ENCODE data around the gene SV2C.

- TF ChIP-seq CTCF (IDR thresholded peaks at IDR 0.05) = no peak
- peak in 1 of 3 donors; percentile 18 for TF ChIP-seq POLR2AphosphoS5 (IDR thresholded peaks at IDR 0.05)
- no peak for TF ChIP-seq EP300 (IDR thresholded peaks at IDR 0.05)
- TF ChIP-seq POLR2A (IDR thresholded peaks at IDR 0.05) = no peak
Measured at GRCh38 chr5:76113103-76113502, 29.9 kb downstream of the SV2C start.
